Tibial nerve (tissue), 4 donors: ENCODE results near the gene SLC36A4. TPM values are rescaled to one million over a fixed set of nuclear protein-coding genes. Genes with fewer than 3 reads are reported as not detected.
"Not testable (repeated sequence)": the region's sequence is repeated elsewhere in the genome, so short reads cannot be mapped to it uniquely, and the experiment has no call there.

Source experiments
- DNase-seq, 2 donors: peaks; one replicate each; pipeline ENCODE4 v3.0.0-alpha.2; 2019; ENCODE audit warnings: low spot score in 2 of 2
- H3K27ac ChIP-seq, 4 donors: fragments of 200-600 bp; sonication (generic) in 3 of 4; one replicate each; pipeline ENCODE4 v1.5.1; 2017 to 2019; ENCODE audit warnings: mild to moderate bottlenecking in 1 of 4
- H3K27me3 ChIP-seq, 2 donors: fragments of 200-600 bp; sonication (generic) in 1 of 2; one replicate each; pipeline versions ENCODE4 v1.5.1 to v1.6.0; 2017 to 2019
- H3K36me3 ChIP-seq, 3 donors: fragments of 200-600 bp; sonication (generic); one replicate each; pipeline ENCODE4 v1.5.1; 2018 to 2019
- H3K4me1 ChIP-seq, 4 donors: fragments of 200-600 bp; sonication (generic) in 3 of 4; one replicate each; pipeline ENCODE4 v1.5.1; 2017 to 2019
- H3K4me3 ChIP-seq, 4 donors: fragments of 200-600 bp; sonication (generic) in 3 of 4; one replicate each; pipeline ENCODE4 v1.5.1; 2017 to 2019; ENCODE audit warnings: mild to moderate bottlenecking in 1 of 4, moderate library complexity in 1 of 4
- H3K9me3 ChIP-seq, 4 donors: fragments of 200-600 bp; sonication (generic) in 3 of 4; one replicate each; pipeline ENCODE4 v1.5.1; 2017 to 2019
- CTCF ChIP-seq, 5 experiments: fragments of 200-600 bp in 3 of 5; fragments of 450-650 bp in 2 of 5; sonication (generic) in 3 of 5; IDR thresholded peaks; one replicate each; pipeline ENCODE4 v1.5.1; 2016 to 2019; ENCODE audit warnings: antibody characterized with exemption in 5 of 5, mild to moderate bottlenecking in 3 of 5, moderate library complexity in 2 of 5
- EP300 ChIP-seq, 2 donors: sonication (generic); formaldehyde crosslinking; IDR thresholded peaks; one replicate each; pipeline ENCODE4 v1.6.1; 2017; ENCODE audit warnings: antibody characterized with exemption in 2 of 2, mild to moderate bottlenecking in 1 of 2
- POLR2A ChIP-seq, 2 donors: fragments of 450-650 bp; IDR thresholded peaks; one replicate each; pipeline ENCODE4 v1.6.1; 2017; ENCODE audit warnings: antibody characterized with exemption in 2 of 2, mild to moderate bottlenecking in 2 of 2, moderate library complexity in 2 of 2
- WGBS, 2 donors: methylation state at CpG; one replicate each; pipeline ENCODE4 v1.1.5; 2018; 5-methylcytosine and 5-hydroxymethylcytosine counted together
- total RNA-seq, 4 donors: library from RNA; depleted of rRNA; stranded (reverse); fragments of >200 nt; gene quantifications; one replicate each; pipeline ENCODE4 v1.1.0, GENCODE V29; 2016

SLC36A4 gene
- total RNA-seq, 4 donors from 2014 or later = 8.8 to 16.5 (median 12.6) TPM

GRCh38 chr11:93117565-93117964 lies 80.2 kb downstream of the SLC36A4 start:
- 49 to 52% methylated on average over 6 of the region's 6 CpGs for WGBS, 2 donors
- no peak for TF ChIP-seq POLR2A (IDR thresholded peaks at IDR 0.05)
- no peak for TF ChIP-seq EP300 (IDR thresholded peaks at IDR 0.05)
- no peak for TF ChIP-seq CTCF (IDR thresholded peaks at IDR 0.05)
- DNase-seq = no peak

GRCh38 chr11:93116641-93117441 lies 81.0 kb downstream of the SLC36A4 start:
- Histone ChIP-seq H3K9me3 (no peaks in the 10 kb centered on the region), H3K36me3 (no peaks in the 10 kb centered on the region), H3K4me1 (no peaks in the 10 kb centered on the region), H3K27me3 (no peaks in the 10 kb centered on the region), H3K27ac (no peak overlapping the region), H3K4me3 (no peak overlapping the region)
- TF ChIP-seq EP300 (IDR thresholded peaks at IDR 0.05) (no peak), CTCF (IDR thresholded peaks at IDR 0.05) (no peak), POLR2A (IDR thresholded peaks at IDR 0.05) (no peak)
- 43 to 47% methylated on average over 6 of the region's 6 CpGs for WGBS, 2 donors
- no peak for DNase-seq

More at GRCh38 chr11:93117565-93117964, 80.2 kb downstream of the SLC36A4 start:
- no peaks in the 10 kb centered on the region for H3K36me3 ChIP-seq
- H3K27ac ChIP-seq = no peak overlapping the region
- H3K4me1 ChIP-seq = no peaks in the 10 kb centered on the region
- no peaks in the 10 kb centered on the region for H3K27me3 ChIP-seq
- H3K4me3 ChIP-seq = no peak overlapping the region
- no peaks in the 10 kb centered on the region for H3K9me3 ChIP-seq

- TF ChIP-seq EP300 (IDR thresholded peaks at IDR 0.05) (no peak), CTCF (IDR thresholded peaks at IDR 0.05) (no peak), POLR2A (IDR thresholded peaks at IDR 0.05) (no peak)
- Histone ChIP-seq H3K36me3 (no peaks in the 10 kb centered on the region), H3K4me1 (no peaks in the 10 kb centered on the region), H3K9me3 (peaks cover 0 to 7% (median 0%) of the 10 kb centered on the region in 4 donors), H3K4me3 (no peak overlapping the region), H3K27ac (no peak overlapping the region), H3K27me3 (no peaks in the 10 kb centered on the region)
- WGBS, 2 donors = 54 to 63% methylated on average over 4 of the region's 4 CpGs
- DNase-seq = no peak
Measured at GRCh38 chr11:93114304-93114703, 83.5 kb downstream of the SLC36A4 start.

GRCh38 chr11:93113824-93114223 lies 84.0 kb downstream of the SLC36A4 start:
- Histone ChIP-seq H3K27me3 (no peaks in the 10 kb centered on the region), H3K36me3 (no peaks in the 10 kb centered on the region), H3K9me3 (peaks cover 0 to 7% (median 0%) of the 10 kb centered on the region in 4 donors), H3K4me1 (no peaks in the 10 kb centered on the region), H3K27ac (no peak overlapping the region), H3K4me3 (no peak overlapping the region)
- 43 to 57% methylated on average over 3 of the region's 3 CpGs for WGBS, 2 donors
- no peak for DNase-seq
- TF ChIP-seq CTCF (IDR thresholded peaks at IDR 0.05) (no peak), POLR2A (IDR thresholded peaks at IDR 0.05) (no peak), EP300 (IDR thresholded peaks at IDR 0.05) (no peak)

GRCh38 chr11:93111147-93111546 lies 86.6 kb downstream of the SLC36A4 start:
- DNase-seq, H3K36me3 ChIP-seq, H3K27ac ChIP-seq, H3K4me1 ChIP-seq, H3K9me3 ChIP-seq, H3K4me3 ChIP-seq, H3K27me3 ChIP-seq: not testable (repeated sequence)
